B cell (primary cell): ENCODE data around the gene BLOC1S3. TPM values are rescaled to one million over a fixed set of nuclear protein-coding genes. Genes with fewer than 3 reads are reported as not detected.
A peak's percentile ranks its signal among the peaks of the same experiment; 100 is the strongest.

ENCODE experiments used
- ATAC-seq: fragments of 200-7000 bp; cut with Tn5 transposase; one replicate; pipeline ENCODE4 v1.10.0; 2021; ENCODE audit warnings: low read depth, mild to moderate bottlenecking, moderate number of reproducible peaks, moderate library complexity
- CTCF ChIA-PET: fragments of 350-600 bp; sonication (Branson Sonifier 250); formaldehyde crosslinking; loops from one replicate; lab custom pipeline; 2021; ENCODE audit warnings: antibody characterized with exemption, inconsistent platforms; lab: Charles Lee
- POLR2A ChIA-PET: fragments of 350-600 bp; sonication (Branson Sonifier 250); formaldehyde crosslinking; loops from one replicate; lab custom pipeline; 2021; ENCODE audit warnings: antibody characterized with exemption; lab: Charles Lee
- DNase-seq: peaks from one replicate; pipeline ENCODE4 v3.0.0; 2013
- H2AFZ ChIP-seq: 2 replicates; pipeline ENCODE4 v1.6.1; 2012; ENCODE audit warnings: mild to moderate bottlenecking, low read depth, low read length; ENCODE audit not compliant: insufficient read depth, poor library complexity, severe bottlenecking
- H3K27ac ChIP-seq, 2 donors: 1 replicate in 1 of 2; 2 replicates in 1 of 2; pipeline ENCODE4 v1.5.1; 2012 to 2013; ENCODE audit warnings: low read length in 2 of 2, mild to moderate bottlenecking in 2 of 2, moderate library complexity in 1 of 2
- H3K27me3 ChIP-seq, 4 experiments: fragments of 200-600 bp in 1 of 4; sonication (generic) in 1 of 4; replicated peaks in 1 of 4; 1 replicate in 2 of 4; 2 replicates in 2 of 4; pipeline versions ENCODE4 v1.6.1 to v1.7.0; 2013 to 2016; ENCODE audit warnings: low read length in 3 of 4, mild to moderate bottlenecking in 2 of 4, mixed read lengths in 1 of 4, moderate library complexity in 1 of 4; ENCODE audit not compliant: insufficient read depth in 4 of 4, control insufficient read depth in 3 of 4; ENCODE audit errors: control extremely low read depth in 1 of 4
- H3K36me3 ChIP-seq, 2 experiments: replicated peaks in 1 of 2; 1 replicate in 1 of 2; 2 replicates in 1 of 2; pipeline versions ENCODE4 v1.6.1 to v1.7.1; 2013; ENCODE audit warnings: low read length in 1 of 2; ENCODE audit not compliant: insufficient read depth in 2 of 2, control insufficient read depth in 1 of 2; ENCODE audit errors: control extremely low read depth in 1 of 2, extremely low read depth in 1 of 2
- H3K4me1 ChIP-seq, 2 donors: fragments of 200-600 bp in 1 of 2; sonication (generic) in 1 of 2; 1 replicate in 1 of 2; 2 replicates in 1 of 2; pipeline versions ENCODE4 v1.5.1 to v1.6.1; 2013 to 2017; ENCODE audit warnings: low read length in 2 of 2; ENCODE audit not compliant: control insufficient read depth in 2 of 2, insufficient read depth in 2 of 2
- H3K4me2 ChIP-seq: replicated peaks from 2 replicates; pipeline ENCODE3; 2012; ENCODE audit warnings: mild to moderate bottlenecking, low read depth, low read length; ENCODE audit not compliant: poor library complexity, severe bottlenecking
- H3K4me3 ChIP-seq, 5 experiments: fragments of 200-600 bp in 1 of 5; sonication (generic) in 1 of 5; 1 replicate in 3 of 5; 2 replicates in 2 of 5; pipeline versions ENCODE4 v1.5.1 to v1.7.0; 2011 to 2016; ENCODE audit warnings: low read length in 4 of 5, mild to moderate bottlenecking in 4 of 5, low read depth in 2 of 5, control low read depth in 1 of 5, moderate library complexity in 1 of 5; ENCODE audit not compliant: insufficient read depth in 1 of 5; ENCODE audit errors: control extremely low read depth in 1 of 5, extremely low read depth in 1 of 5
- H3K79me2 ChIP-seq: fragments of 200-600 bp; sonication (generic); one replicate; pipeline ENCODE4 v1.6.0; 2016; ENCODE audit warnings: low read length; ENCODE audit not compliant: control insufficient read depth, insufficient read depth
- H3K9ac ChIP-seq: fragments of 200-600 bp; sonication (generic); 2 replicates; pipeline ENCODE4 v1.6.1; 2017; ENCODE audit warnings: mild to moderate bottlenecking, low read length, moderate library complexity
- H3K9me3 ChIP-seq, 3 donors: one replicate each; pipeline versions ENCODE4 v1.6.1 to v1.7.1; 2013; ENCODE audit warnings: low read length in 2 of 3; ENCODE audit not compliant: control insufficient read depth in 2 of 3, insufficient read depth in 1 of 3; ENCODE audit errors: control extremely low read depth in 1 of 3
- H4K20me1 ChIP-seq: 2 replicates; pipeline ENCODE4 v1.6.0; 2012; ENCODE audit warnings: mild to moderate bottlenecking, low read length; ENCODE audit not compliant: insufficient read depth, control insufficient read depth, poor library complexity, severe bottlenecking
- H3K27ac Mint-ChIP-seq: one replicate; pipeline ENCODE4 v1.8.0; 2021; ENCODE audit warnings: mixed read lengths
- H3K27me3 Mint-ChIP-seq: one replicate; pipeline ENCODE4 v1.8.0; 2021; ENCODE audit warnings: mixed read lengths
- H3K4me1 Mint-ChIP-seq: one replicate; pipeline ENCODE4 v1.8.0; 2021; ENCODE audit warnings: mixed read lengths
- H3K4me3 Mint-ChIP-seq: one replicate; pipeline ENCODE4 v1.8.0; 2021; ENCODE audit warnings: mixed read lengths
- H3K9me3 Mint-ChIP-seq: one replicate; pipeline ENCODE4 v1.8.0; 2022; ENCODE audit warnings: mixed read lengths; ENCODE audit not compliant: insufficient read depth
- EZH2 ChIP-seq: IDR thresholded peaks from 2 replicates; pipeline ENCODE4 v1.6.1; 2012; ENCODE audit warnings: borderline replicate concordance, low read depth, mild to moderate bottlenecking, moderate library complexity, low read length; ENCODE audit not compliant: insufficient read depth, poor library complexity, severe bottlenecking
- WGBS: methylation state at CpG from one replicate; pipeline ENCODE4 v1.1.5; 2013; ENCODE audit warnings: missing lambda C conversion rate; ENCODE audit not compliant: insufficient coverage; 5-methylcytosine and 5-hydroxymethylcytosine counted together
- intact Hi-C: fragments of 100-400 bp; cut with micrococcal nuclease; formaldehyde crosslinking; loops from one replicate; pipeline ENCODE4 v1.10.0; 2022
- polyA plus RNA-seq: library from polyadenylated mRNA; depleted of rRNA; stranded (reverse); fragments of >200 nt; gene quantifications from 2 replicates; pipeline ENCODE4 v1.2.3, GENCODE V29; 2012
- total RNA-seq, 2 donors: library from RNA; stranded (reverse); fragments of 120-200 nt in 1 of 2; gene quantifications; 1 replicate in 1 of 2; 2 replicates in 1 of 2; pipeline versions ENCODE4 v1.2.3 to v1.2.4, GENCODE V29; 2013 to 2022
- TF ChIP-seq, protein P1 (sequence below): fragments of 200-600 bp; IDR thresholded peaks from one replicate; pipeline ENCODE4 v1.8.0; 2022; ENCODE audit warnings: antibody characterized with exemption, mild to moderate bottlenecking

BLOC1S3 gene
- total and polyA plus RNA-seq, 2 donors (not counting 1 experiment from before 2014, with no cell fraction given) = 7.2 to 21.1 TPM

DNA sequence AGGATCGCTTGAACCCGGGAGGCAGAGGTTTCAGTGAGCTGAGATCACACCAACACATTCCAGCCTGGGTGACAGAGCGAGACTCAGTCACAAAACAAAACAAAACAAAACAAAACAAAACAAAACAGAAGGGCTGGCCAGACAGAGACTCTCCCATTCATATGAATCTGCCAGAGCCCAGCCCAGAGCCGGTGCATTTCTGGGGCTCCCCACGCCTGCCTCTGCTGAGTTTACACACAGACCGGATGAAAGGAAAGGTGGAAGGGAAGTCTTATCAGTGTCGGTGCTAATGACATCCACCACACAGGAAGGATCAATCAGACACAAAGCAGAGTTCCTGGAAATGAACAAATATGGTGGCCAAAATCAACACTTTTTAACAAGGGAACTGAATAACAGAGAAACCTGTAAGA, 7.4 kb upstream of the BLOC1S3 start:
- WGBS = 63% methylated on average over 3 of the region's 7 CpGs
- Histone ChIP-seq H3K4me2 (no peak overlapping the region), H3K27me3 (no peaks in the 10 kb centered on the region), H2AFZ (no peak overlapping the region), H4K20me1 (peaks cover 26% of the 10 kb centered on the region), H3K4me1 (peaks cover 16 to 30% of the 10 kb centered on the region in 2 donors), H3K9ac (no peak overlapping the region), H3K4me3 (no peak overlapping the region), H3K9me3 (no peaks in the 10 kb centered on the region), H3K79me2 (peaks cover 72% of the 10 kb centered on the region), H3K36me3 (peaks cover 0 to 7% of the 10 kb centered on the region in 2 experiments), H3K27ac (peak overlapping the region in 1 of 2 donors; percentile 2)
- H3K27ac Mint-ChIP-seq = peak overlapping the region; percentile 56
- H3K4me3 Mint-ChIP-seq = peak overlapping the region; percentile 37
- ChIA-PET CTCF (interaction anchor here (1.4 to 1.6 kb wide), 2 partner anchors 12 to 16 kb away, joined by 3 to 6 read pairs; no protein-coding TSS in a partner anchor), POLR2A (interaction anchor here (0.6 kb wide), 1 partner anchor 172 kb away, joined by 4 read pairs; no protein-coding TSS in a partner anchor)
- H3K27me3 Mint-ChIP-seq = no peaks in the 10 kb centered on the region
- peaks cover 23% of the 10 kb centered on the region for H3K4me1 Mint-ChIP-seq
- no peak for ATAC-seq
- intact Hi-C loops = no loop called here
- no peak for DNase-seq
- no peak for TF ChIP-seq EZH2
- TF ChIP-seq, protein P1, sequence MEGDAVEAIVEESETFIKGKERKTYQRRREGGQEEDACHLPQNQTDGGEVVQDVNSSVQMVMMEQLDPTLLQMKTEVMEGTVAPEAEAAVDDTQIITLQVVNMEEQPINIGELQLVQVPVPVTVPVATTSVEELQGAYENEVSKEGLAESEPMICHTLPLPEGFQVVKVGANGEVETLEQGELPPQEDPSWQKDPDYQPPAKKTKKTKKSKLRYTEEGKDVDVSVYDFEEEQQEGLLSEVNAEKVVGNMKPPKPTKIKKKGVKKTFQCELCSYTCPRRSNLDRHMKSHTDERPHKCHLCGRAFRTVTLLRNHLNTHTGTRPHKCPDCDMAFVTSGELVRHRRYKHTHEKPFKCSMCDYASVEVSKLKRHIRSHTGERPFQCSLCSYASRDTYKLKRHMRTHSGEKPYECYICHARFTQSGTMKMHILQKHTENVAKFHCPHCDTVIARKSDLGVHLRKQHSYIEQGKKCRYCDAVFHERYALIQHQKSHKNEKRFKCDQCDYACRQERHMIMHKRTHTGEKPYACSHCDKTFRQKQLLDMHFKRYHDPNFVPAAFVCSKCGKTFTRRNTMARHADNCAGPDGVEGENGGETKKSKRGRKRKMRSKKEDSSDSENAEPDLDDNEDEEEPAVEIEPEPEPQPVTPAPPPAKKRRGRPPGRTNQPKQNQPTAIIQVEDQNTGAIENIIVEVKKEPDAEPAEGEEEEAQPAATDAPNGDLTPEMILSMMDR = no peak
- no peaks in the 10 kb centered on the region for H3K9me3 Mint-ChIP-seq

GRCh38 chr19:45172173-45172572, 6.4 kb upstream of the BLOC1S3 start:
- Histone ChIP-seq H4K20me1 (peaks cover 26% of the 10 kb centered on the region), H2AFZ (no peak overlapping the region), H3K4me3 (no peak overlapping the region), H3K27ac (no peak overlapping the region), H3K79me2 (peaks cover 72% of the 10 kb centered on the region), H3K9ac (no peak overlapping the region), H3K9me3 (no peaks in the 10 kb centered on the region), H3K4me2 (peak overlapping the region; percentile 35), H3K4me1 (peaks cover 18 to 34% of the 10 kb centered on the region in 2 donors), H3K27me3 (no peaks in the 10 kb centered on the region), H3K36me3 (peaks cover 0 to 7% of the 10 kb centered on the region in 2 experiments)
- TF ChIP-seq, protein P1 = no peak
- TF ChIP-seq EZH2 = no peak
- CTCF ChIA-PET = interaction anchor here (1.6 kb wide), 1 partner anchor 15 kb away, joined by 6 read pairs; no protein-coding TSS in a partner anchor
- intact Hi-C loops = no loop called here
- POLR2A ChIA-PET = no interaction called here
- no peak overlapping the region for H3K4me3 Mint-ChIP-seq
- no peak overlapping the region for H3K27ac Mint-ChIP-seq
- no peaks in the 10 kb centered on the region for H3K9me3 Mint-ChIP-seq
- 48% methylated on average over 4 of the region's 4 CpGs for WGBS
- H3K4me1 Mint-ChIP-seq = peaks cover 22% of the 10 kb centered on the region
- peak; percentile 41 for ATAC-seq
- DNase-seq = no peak
- H3K27me3 Mint-ChIP-seq = no peaks in the 10 kb centered on the region
